Mucosa of descending colon (tissue), 3 donors: ENCODE measurements around the gene IRAK2. TPM values are rescaled to one million over a fixed set of nuclear protein-coding genes. Genes with fewer than 3 reads are reported as not detected.
A peak's percentile ranks its signal among the peaks of the same experiment; 100 is the strongest.

Experiments used
- ATAC-seq: fragments of 200-7000 bp; cut with Tn5 transposase; one replicate; pipeline ENCODE4 v1.9.1; 2020; ENCODE audit warnings: mild to moderate bottlenecking, moderate library complexity
- DNase-seq, 3 donors: peaks; one replicate each; pipeline ENCODE4 v3.0.0-alpha.2; 2020
- H3K36me3 ChIP-seq: fragments of 200-600 bp; one replicate; pipeline ENCODE4 v1.8.0; 2021; ENCODE audit warnings: low read depth, mild to moderate bottlenecking
- H3K4me1 ChIP-seq: fragments of 200-600 bp; one replicate; pipeline ENCODE4 v1.8.0; 2021; ENCODE audit warnings: low read depth, mild to moderate bottlenecking
- H3K4me3 ChIP-seq: fragments of 200-600 bp; one replicate; pipeline ENCODE4 v1.8.0; 2021; ENCODE audit warnings: mild to moderate bottlenecking
- H3K9me3 ChIP-seq: fragments of 200-600 bp; one replicate; pipeline ENCODE4 v1.8.0; 2021; ENCODE audit warnings: mild to moderate bottlenecking
- CTCF ChIP-seq: fragments of 200-600 bp; IDR thresholded peaks from one replicate; pipeline ENCODE4 v1.8.0; 2022; ENCODE audit warnings: antibody characterized with exemption, mild to moderate bottlenecking
- intact Hi-C, 2 donors: fragments of 100-400 bp; cut with DNase I in 1 of 2; cut with micrococcal nuclease in 1 of 2; formaldehyde crosslinking; loops; one replicate each; pipeline versions ENCODE4 v1.11.0 to v1.11.1; 2022; cut with DNase I, micrococcal nuclease
- total RNA-seq, 3 donors: library from RNA; stranded (reverse); fragmentation: NEBNext Ultra II Directional in 2 of 3; extraction: Animal tissue kit (Norgen Biotek cat#: 25700) in 2 of 3; gene quantifications; one replicate each; pipeline versions ENCODE4 v1.2.1 to v1.2.4, GENCODE V29; 2021 to 2023
- donor health status: DM: no; HTN: no; CAD: no; lungs with moderate emphysema.
- donor health status: DM: no; HTN: no; CAD: no.
- donor health status: DM: no; HTN: yes; CAD: no.

Gene IRAK2
- total RNA-seq, 3 donors from 2014 or later: 1.1 to 3.2 (median 2.4) TPM

DNA sequence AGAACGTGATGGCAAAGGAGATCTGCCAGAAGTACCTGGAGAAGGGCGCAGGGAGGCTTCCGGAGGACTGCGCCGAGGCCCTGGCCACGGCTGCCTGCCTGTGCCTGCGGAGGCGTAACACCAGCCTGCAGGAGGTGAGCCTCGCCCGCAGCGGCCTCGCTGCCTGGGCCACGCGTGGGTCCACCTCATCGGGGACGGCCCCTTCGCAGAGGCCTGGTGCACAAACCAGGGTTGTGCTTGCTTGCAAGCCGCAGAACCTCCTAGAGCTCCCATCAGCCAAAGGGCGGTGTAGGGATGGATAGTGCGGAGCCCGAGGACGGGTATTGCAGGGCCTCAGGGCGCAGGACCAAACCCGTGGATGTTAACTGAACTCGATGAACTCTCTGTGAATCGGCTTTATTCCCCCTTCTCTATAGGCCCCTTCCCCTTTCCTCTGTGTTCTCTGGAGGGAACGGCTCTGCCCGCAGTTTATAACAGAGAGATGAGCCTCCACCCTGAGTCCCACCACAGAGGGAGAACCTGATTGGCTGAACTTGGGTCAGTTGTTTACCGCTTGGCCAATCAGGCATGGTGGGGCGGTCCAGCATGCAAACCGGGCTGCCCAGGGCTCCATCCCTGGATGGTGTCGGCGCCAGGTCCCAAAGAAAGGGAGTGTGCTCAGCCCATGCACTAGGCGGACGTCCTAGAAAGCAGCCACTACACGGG is 70.0 kb downstream of the IRAK2 start:
- ATAC-seq (no peak), DNase-seq (no peak)
- H3K36me3 ChIP-seq: no peaks in the 10 kb centered on the region
- TF ChIP-seq CTCF: no peak
- intact Hi-C loops: no loop called here
- no peaks in the 10 kb centered on the region for H3K4me1 ChIP-seq
- no peaks in the 10 kb centered on the region for H3K9me3 ChIP-seq
- H3K4me3 ChIP-seq: no peak overlapping the region

- no peak for TF ChIP-seq CTCF
- DNase-seq (no peak), ATAC-seq (no peak)
- H3K36me3 ChIP-seq: no peaks in the 10 kb centered on the region
- no peaks in the 10 kb centered on the region for H3K9me3 ChIP-seq
- intact Hi-C loops: no loop called here
- H3K4me3 ChIP-seq: no peak overlapping the region
- no peaks in the 10 kb centered on the region for H3K4me1 ChIP-seq
Observed at GRCh38 chr3:10235551-10235950, 70.8 kb downstream of the IRAK2 start.

- no peak for TF ChIP-seq CTCF
- intact Hi-C loops: no loop called here
- no peak for ATAC-seq
- Histone ChIP-seq H3K4me1 (no peaks in the 10 kb centered on the region), H3K9me3 (no peaks in the 10 kb centered on the region), H3K4me3 (no peak overlapping the region), H3K36me3 (no peaks in the 10 kb centered on the region)
- DNase-seq: no peak
Observed at GRCh38 chr3:10238345-10239183, 73.8 kb downstream of the IRAK2 start.

GRCh38 chr3:10240799-10241198 is 76.1 kb downstream of the IRAK2 start:
- peaks cover 14% of the 10 kb centered on the region for H3K9me3 ChIP-seq
- no peak for DNase-seq
- no peak for ATAC-seq
- H3K36me3 ChIP-seq: no peaks in the 10 kb centered on the region
- intact Hi-C loops: no loop called here
- TF ChIP-seq CTCF: no peak
- no peak overlapping the region for H3K4me3 ChIP-seq
- H3K4me1 ChIP-seq: no peaks in the 10 kb centered on the region

DNA sequence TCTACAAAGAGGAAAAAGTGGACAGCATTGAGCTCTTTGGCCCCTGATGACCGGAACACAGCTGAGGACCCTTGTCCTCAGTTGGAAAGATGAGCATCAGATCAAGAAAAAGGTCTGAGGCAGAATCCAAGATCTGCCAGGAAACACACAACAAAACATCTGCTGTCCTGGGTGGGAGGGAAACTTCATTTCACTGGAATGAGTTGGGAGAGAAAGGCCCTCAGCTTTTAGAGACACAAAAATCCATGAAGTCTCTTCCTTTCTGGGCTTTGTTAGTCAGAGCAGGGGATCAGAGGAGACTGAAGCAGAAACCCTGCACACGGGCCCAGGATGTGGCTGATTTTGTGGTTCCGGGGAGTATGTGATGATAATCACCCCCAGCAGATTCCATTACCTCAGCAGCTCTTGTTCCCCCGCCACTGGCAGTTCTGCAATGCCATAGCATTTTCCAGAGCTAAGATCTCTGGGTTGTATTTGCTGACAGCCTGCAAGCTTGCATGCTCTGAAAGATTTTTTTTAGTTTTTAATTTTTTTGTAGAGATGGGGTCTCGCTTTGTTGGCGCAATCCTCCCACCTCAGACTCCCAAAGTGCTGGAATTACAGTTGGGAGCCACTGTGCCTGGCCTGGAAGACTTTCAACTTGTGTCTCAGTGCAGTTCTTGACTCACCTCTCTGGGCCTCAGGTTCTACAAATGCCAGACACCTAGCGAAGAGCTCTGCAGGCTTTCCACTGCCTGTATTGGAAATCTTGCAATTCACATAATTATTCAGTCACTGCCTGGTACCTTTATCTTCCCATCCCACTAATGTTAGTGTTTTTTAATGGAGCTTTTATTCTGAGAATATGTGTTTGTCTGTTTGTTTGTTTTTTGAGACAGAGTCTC is 77.7 kb downstream of the IRAK2 start:
- Histone ChIP-seq H3K36me3 (no peaks in the 10 kb centered on the region), H3K9me3 (peaks cover 17% of the 10 kb centered on the region), H3K4me1 (no peaks in the 10 kb centered on the region), H3K4me3 (no peak overlapping the region)
- intact Hi-C loops: no loop called here
- DNase-seq: peak in 2 of 3 donors; percentile 46 to 61
- peak; percentile 87 for ATAC-seq
- no peak for TF ChIP-seq CTCF
